Erythroblast (primary cell): ENCODE data around the gene MMUT.
A peak's percentile ranks its signal among the peaks of the same experiment; 100 is the strongest.
"Not testable (repeated sequence)": the region's sequence is repeated elsewhere in the genome, so short reads cannot be mapped to it uniquely, and the experiment has no call there.

ENCODE experiments used
- DNase-seq, 2 experiments: peaks; one replicate each; lab custom pipeline; 2025; lab: John Stamatoyannopoulos, UW
- GATA1 ChIP-seq: IDR thresholded peaks from 2 replicates; pipeline ENCODE4 v1.6.1; 2011; ENCODE audit warnings: low read depth, mild to moderate bottlenecking, control low read depth, low read length, moderate library complexity
- POLR2A ChIP-seq: IDR thresholded peaks from 2 replicates; pipeline ENCODE4 v1.6.1; 2011; ENCODE audit warnings: mild to moderate bottlenecking, low read length

The MMUT gene

GRCh38 chr6:49462927-49463611 lies at the start of gene MMUT, which contains the start of gene CENPQ:
MMUT (minus strand) TSS chr6:49463253; CDS start chr6:49459466, 3,787 bp downstream.
CENPQ (plus strand) TSS chr6:49463370; CDS start chr6:49470177, 6,807 bp downstream.
- TF ChIP-seq GATA1 (no peak), POLR2A (peak; percentile 96)

GRCh38 chr6:49509342-49509741 lies 46.3 kb upstream of the MMUT start:
- TF ChIP-seq GATA1 = no peak
- no peak for DNase-seq

More at GRCh38 chr6:49462927-49463611, at the start of gene MMUT, which contains the start of gene CENPQ:
- peak; percentile 98 for DNase-seq

GRCh38 chr6:49506569-49507111 lies 43.6 kb upstream of the MMUT start:
- DNase-seq = no peak
- no peak for TF ChIP-seq GATA1

GRCh38 chr6:49504666-49505065 lies 41.6 kb upstream of the MMUT start:
- TF ChIP-seq GATA1 = no peak
- TF ChIP-seq POLR2A = no peak
- DNase-seq = no peak

- no peak for DNase-seq
- TF ChIP-seq GATA1 (no peak), POLR2A (no peak)
Measured at GRCh38 chr6:49499623-49500022, 36.6 kb upstream of the MMUT start, which contains the start of gene GLYATL3. GLYATL3 (plus strand) TSS chr6:49499923; CDS start chr6:49511991, 12,068 bp downstream.

- TF ChIP-seq POLR2A (no peak), GATA1 (no peak)
- no peak for DNase-seq
Measured at GRCh38 chr6:49499126-49499525, 36.1 kb upstream of the MMUT start.

GRCh38 chr6:49497304-49497703 lies 34.3 kb upstream of the MMUT start:
- no peak for DNase-seq
- TF ChIP-seq GATA1 = no peak
- no peak for TF ChIP-seq POLR2A

GRCh38 chr6:49490633-49491032 lies 27.6 kb upstream of the MMUT start:
- no peak for DNase-seq
- TF ChIP-seq GATA1 = no peak
- no peak for TF ChIP-seq POLR2A

GRCh38 chr6:49483380-49483779 lies 20.3 kb upstream of the MMUT start:
- DNase-seq = not testable (repeated sequence)

- DNase-seq = not testable (repeated sequence)
Measured at GRCh38 chr6:49481846-49482245, 18.8 kb upstream of the MMUT start.

GRCh38 chr6:49479308-49479970 lies 16.4 kb upstream of the MMUT start:
- DNase-seq = no peak
- TF ChIP-seq GATA1 (no peak), POLR2A (no peak)

- not testable (repeated sequence) for DNase-seq
Measured at GRCh38 chr6:49476564-49476963, 13.5 kb upstream of the MMUT start.

GRCh38 chr6:49468042-49468441 lies 5.0 kb upstream of the MMUT start:
- no peak for TF ChIP-seq POLR2A
- TF ChIP-seq GATA1 = no peak
- DNase-seq = no peak

- DNase-seq = peak in 1 of 2 experiments; percentile 29
- TF ChIP-seq GATA1 (no peak), POLR2A (no peak)
Measured at GRCh38 chr6:49464691-49465090, 1.6 kb upstream of the MMUT start.

GRCh38 chr6:49463612-49463967 lies 537 bp upstream of the MMUT start:
- TF ChIP-seq GATA1 (no peak), POLR2A (no peak)
- no peak for DNase-seq
